AG04450 (cell line): ENCODE results near the gene CALML6. TPM values are rescaled to one million over a fixed set of nuclear protein-coding genes. Genes with fewer than 3 reads are reported as not detected.

Source experiments
- CTCF ChIA-PET: fragments of 300-600, 350-600 bp; formaldehyde crosslinking; extraction: SDS; loops from one replicate; lab custom pipeline; 2022; ENCODE audit warnings: antibody characterized with exemption, inconsistent platforms; lab: Charles Lee
- POLR2A ChIA-PET: fragments of 350-600 bp; formaldehyde crosslinking; extraction: SDS; loops from one replicate; lab custom pipeline; 2021; ENCODE audit warnings: antibody characterized with exemption, inconsistent platforms; lab: Yijun Ruan, JAX
- DNase-seq: peaks from one replicate; pipeline ENCODE4 v3.0.0-alpha.2; 2011; ENCODE audit warnings: low read depth, low spot score
- H3K27ac ChIP-seq: one replicate; pipeline ENCODE4 v1.5.1; 2012; ENCODE audit warnings: low read depth, low read length, control low read depth
- H3K27me3 ChIP-seq: one replicate; pipeline ENCODE4 v1.6.0; 2012; ENCODE audit warnings: low read length; ENCODE audit not compliant: control insufficient read depth, insufficient read depth
- H3K4me3 ChIP-seq: 2 replicates; pipeline ENCODE4 v1.5.1; 2011; ENCODE audit warnings: mild to moderate bottlenecking, low read depth, low read length, control low read depth
- H3K9me3 ChIP-seq: 2 replicates; pipeline ENCODE4 v1.5.1; 2012; ENCODE audit warnings: low read length; ENCODE audit not compliant: control insufficient read depth, insufficient read depth
- CTCF ChIP-seq: IDR thresholded peaks from 2 replicates; pipeline ENCODE4 v1.5.1; 2011; ENCODE audit warnings: low read depth, low read length, control low read depth, inconsistent platforms
- polyA plus RNA-seq: library from polyadenylated mRNA; depleted of rRNA; stranded (reverse); fragments of >200 nt; gene quantifications from 2 replicates; pipeline ENCODE4 v1.2.3, GENCODE V29; 2011

The CALML6 gene
- polyA plus RNA-seq, 1 experiment = 0.21 TPM

DNA sequence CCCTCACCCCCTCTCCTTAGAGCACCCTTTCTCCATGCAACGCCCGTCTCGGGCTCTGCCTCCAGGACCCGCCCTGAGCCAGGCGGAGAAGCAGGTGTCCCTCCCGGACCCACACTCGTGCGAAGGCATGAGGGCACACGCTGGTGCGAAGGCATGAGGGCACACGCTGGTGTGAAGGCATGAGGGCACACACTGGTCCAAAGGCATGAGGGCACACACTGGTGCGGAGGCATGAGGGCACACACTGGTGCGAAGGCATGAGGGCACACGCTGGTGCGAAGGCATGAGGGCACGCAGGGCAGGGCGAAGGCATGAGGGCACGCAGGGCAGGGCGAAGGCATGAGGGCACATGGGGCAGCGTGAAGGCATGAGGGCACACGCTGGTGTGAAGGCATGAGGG, 9.8 kb downstream of the CALML6 start:
- POLR2A ChIA-PET = interaction anchor here (0.6 kb wide), 1 partner anchor 16 kb away, joined by 3 read pairs; no protein-coding TSS in a partner anchor

DNA sequence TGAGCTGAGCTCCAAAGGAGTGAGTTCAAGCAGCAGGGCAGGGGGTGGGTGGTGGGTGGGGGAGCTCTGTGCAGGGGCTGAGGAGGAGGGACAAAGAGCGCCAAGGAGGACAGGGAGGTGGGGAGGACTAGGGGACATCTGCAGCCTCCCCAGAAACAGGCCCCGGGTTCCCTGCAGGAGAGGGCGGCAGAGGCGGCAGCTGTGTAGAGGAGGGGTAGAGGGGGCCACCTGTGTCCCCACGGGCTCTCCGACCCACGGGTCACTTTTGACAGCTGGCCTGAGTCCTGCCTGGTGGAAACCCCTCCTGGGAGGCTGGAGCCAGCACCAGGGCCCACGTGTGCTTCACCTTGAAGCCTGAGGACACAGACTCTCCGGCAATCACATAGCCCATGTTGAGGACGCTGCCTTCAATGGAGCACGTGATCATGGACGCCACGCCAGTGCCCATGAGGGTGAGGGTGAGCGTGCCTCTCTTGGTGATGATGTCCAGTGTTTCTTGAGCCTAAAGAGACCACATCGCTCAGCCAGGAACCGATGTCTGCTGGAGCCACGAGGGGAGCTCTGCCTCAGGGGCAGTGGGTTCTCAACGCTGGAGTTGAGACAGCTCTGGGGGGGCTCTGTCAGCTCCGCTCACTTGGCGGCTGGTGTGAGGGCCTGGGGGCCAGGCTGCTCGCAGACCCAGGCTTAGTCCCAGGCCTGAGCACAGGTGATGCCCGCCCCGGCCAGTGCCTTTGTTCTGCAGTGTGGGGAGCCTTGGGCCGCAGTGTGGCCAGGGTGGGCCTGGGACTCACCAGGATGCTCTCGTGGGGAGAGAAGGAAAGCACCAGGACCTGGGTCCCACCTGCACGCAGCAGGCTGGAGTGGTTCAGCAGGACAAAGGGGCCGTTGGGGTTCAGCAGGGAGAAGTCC, 10.6 kb downstream of the CALML6 start:
- CTCF ChIA-PET = no interaction called here
- DNase-seq = no peak
- TF ChIP-seq CTCF = no peak
- Histone ChIP-seq H3K27me3 (peaks cover 2% of the 10 kb centered on the region), H3K27ac (no peak overlapping the region), H3K4me3 (no peak overlapping the region), H3K9me3 (peaks cover 25% of the 10 kb centered on the region; the same call in 1 of the 2 replicates)
- POLR2A ChIA-PET = interaction anchor here (0.6 kb wide), 1 partner anchor 16 kb away, joined by 3 read pairs; no protein-coding TSS in a partner anchor

More for the DNA sequence above, 9.8 kb downstream of the CALML6 start:
- CTCF ChIA-PET = no interaction called here
- no peak for TF ChIP-seq CTCF
- H3K27me3 ChIP-seq = peaks cover 2% of the 10 kb centered on the region
- DNase-seq = no peak
- no peak overlapping the region for H3K4me3 ChIP-seq
- no peak overlapping the region for H3K27ac ChIP-seq
- H3K9me3 ChIP-seq = peaks cover 20% of the 10 kb centered on the region; the same call in 1 of the 2 replicates

GRCh38 chr1:1926346-1926811, 11.3 kb downstream of the CALML6 start:
- TF ChIP-seq CTCF = no peak
- CTCF ChIA-PET = no interaction called here

DNA sequence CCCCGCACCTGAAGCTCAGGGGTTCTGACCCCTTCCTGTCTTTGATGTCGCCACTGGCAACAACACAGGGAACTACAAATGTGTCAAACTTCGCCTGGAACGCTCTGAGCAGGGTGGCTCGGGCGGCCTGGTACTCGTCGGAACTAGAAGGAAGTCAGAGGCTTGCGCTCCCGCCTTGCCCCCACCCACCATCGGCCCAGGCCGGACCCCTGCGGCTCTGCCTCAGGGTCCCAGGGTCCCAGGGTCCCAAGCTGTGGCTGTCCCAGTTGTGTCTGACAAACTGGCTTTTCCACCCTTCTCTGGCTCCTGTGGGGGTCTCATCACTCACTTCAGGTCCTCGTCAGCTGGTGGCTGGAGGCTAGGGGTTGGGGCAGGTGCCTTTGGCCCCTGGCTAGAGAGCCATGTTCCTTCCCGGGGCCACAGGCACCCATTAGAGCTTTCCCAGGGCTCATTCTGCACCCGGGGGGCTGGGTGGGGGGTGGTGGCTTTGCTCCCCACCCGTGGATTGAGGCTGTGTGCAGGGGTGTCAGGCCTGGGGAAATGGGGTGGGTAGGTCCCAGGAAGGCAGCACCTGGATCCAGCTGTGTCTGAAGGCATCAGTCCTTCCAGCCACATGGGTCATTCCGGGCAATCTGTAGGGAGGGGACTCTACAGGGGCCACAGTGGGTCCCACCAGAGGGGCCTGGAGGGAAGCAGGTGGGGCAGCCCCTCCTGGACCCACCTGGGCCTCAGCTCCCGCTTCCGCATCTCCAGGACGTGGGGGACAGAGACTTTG, 12.0 kb downstream of the CALML6 start:
- CTCF ChIA-PET = no interaction called here
- POLR2A ChIA-PET = no interaction called here
- TF ChIP-seq CTCF = no peak
- no peak for DNase-seq
- Histone ChIP-seq H3K27me3 (peaks cover 2% of the 10 kb centered on the region), H3K4me3 (no peak overlapping the region), H3K9me3 (peaks cover 25% of the 10 kb centered on the region; the same call in 1 of the 2 replicates), H3K27ac (no peak overlapping the region)

More at GRCh38 chr1:1926346-1926811, 11.3 kb downstream of the CALML6 start:
- DNase-seq = no peak
- no peak overlapping the region for H3K4me3 ChIP-seq
- POLR2A ChIA-PET = no interaction called here
- peaks cover 25% of the 10 kb centered on the region; the same call in 1 of the 2 replicates for H3K9me3 ChIP-seq
- no peak overlapping the region for H3K27ac ChIP-seq
- H3K27me3 ChIP-seq = peaks cover 2% of the 10 kb centered on the region
